AG10803 (cell line): ENCODE data around the gene GLIPR2.

Experiments
- DNase-seq: peaks from one replicate; pipeline ENCODE4 v3.0.0; 2010; ENCODE audit warnings: low read depth
- H3K4me3 ChIP-seq: 2 replicates; pipeline ENCODE4 v1.5.1; 2011; ENCODE audit warnings: mild to moderate bottlenecking, low read length, control low read depth
- CTCF ChIP-seq: conservative IDR thresholded peaks from 2 replicates; pipeline ENCODE4 v1.5.1; 2011; ENCODE audit warnings: mild to moderate bottlenecking, low read length, control low read depth, inconsistent platforms

GLIPR2 gene

GRCh38 chr9:36189976-36190375, 53.4 kb downstream of the GLIPR2 start:
- TF ChIP-seq CTCF = no peak
- no peak for DNase-seq
- peak overlapping the region; percentile 94 for H3K4me3 ChIP-seq

GRCh38 chr9:36190388-36191289, 54.1 kb downstream of the GLIPR2 start, which contains the start of gene CLTA:
Gene CLTA, plus strand, starts transcription at chr9:36190921. Its CDS starts 136 bp downstream, at chr9:36191057.
- peak; percentile 68 for TF ChIP-seq CTCF
- DNase-seq = peak; percentile 99

GRCh38 chr9:36191290-36191645, 54.7 kb downstream of the GLIPR2 start:
- peak overlapping the region; percentile 94 for H3K4me3 ChIP-seq
- DNase-seq = peak; percentile 40
- TF ChIP-seq CTCF = no peak

More at GRCh38 chr9:36190388-36191289, 54.1 kb downstream of the GLIPR2 start, which contains the start of gene CLTA:
- peak within 1 kb of the TSS; percentile 94 for H3K4me3 ChIP-seq

DNA sequence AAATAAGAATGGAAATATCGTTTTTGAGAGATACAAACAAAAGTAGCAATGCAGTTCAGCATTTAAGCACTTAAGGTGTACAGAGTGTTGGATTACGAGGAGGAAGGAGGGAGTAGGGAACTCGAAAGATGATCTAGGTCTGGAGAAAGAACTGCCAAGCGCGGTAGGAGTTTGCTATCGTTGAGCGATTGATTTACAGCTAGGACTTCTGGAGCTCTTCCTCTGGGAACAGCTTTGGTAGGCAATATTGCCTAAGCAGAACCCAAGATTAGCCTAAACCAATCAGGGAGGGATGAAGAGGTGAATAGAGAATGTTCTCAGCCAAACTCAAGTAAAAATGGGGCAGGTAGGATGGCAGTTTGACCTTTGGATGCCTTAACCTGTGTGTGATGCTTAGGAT, 55.2 kb downstream of the GLIPR2 start:
- H3K4me3 ChIP-seq = peak overlapping the region; percentile 94
- TF ChIP-seq CTCF = no peak
- DNase-seq = no peak

DNA sequence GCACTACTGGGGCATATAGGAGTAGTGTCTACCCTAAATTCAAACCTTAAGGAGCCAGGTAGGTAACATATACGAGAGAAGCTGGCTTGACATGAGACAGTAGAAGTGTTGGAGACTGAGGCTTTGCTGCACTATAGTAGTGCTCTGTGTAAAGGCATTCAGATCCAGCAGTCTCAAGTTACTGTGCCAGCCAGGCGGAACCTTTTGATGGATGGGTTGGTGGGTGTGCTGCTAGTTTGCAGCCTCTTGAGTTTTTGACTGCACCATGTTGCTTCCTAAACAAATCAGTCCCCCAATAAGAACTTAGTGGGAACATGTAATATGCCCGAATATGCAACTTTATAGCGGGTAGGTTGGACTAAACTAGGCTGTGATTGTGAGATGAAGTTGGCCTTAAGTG, 55.7 kb downstream of the GLIPR2 start:
- no peak for DNase-seq
- no peak for TF ChIP-seq CTCF
- H3K4me3 ChIP-seq = peak overlapping the region; percentile 94

DNA sequence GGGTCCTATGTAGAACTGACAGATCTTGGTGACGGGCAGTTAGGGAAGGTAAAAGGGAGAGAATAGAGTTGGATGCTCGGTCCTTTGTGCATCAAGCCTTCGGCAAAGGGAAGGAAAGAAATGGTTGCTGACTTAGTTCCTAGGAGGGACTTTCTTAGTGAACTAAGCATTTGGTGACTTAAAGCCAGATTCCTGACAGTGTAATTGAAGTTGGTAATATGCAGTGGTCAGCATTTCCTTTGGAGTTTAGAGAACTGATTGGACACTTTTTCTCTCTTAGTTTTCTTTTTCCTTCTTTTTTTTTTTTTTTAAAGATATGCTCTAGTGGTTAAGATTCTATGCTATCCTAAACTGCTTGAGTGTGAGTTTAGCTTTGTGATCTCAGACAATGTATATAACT, 56.5 kb downstream of the GLIPR2 start:
- H3K4me3 ChIP-seq = peak overlapping the region; percentile 94

More for the DNA sequence above, 56.5 kb downstream of the GLIPR2 start:
- no peak for TF ChIP-seq CTCF
- DNase-seq = no peak
